ENCODE data around the gene SEC62. TPM values are rescaled to one million over a fixed set of nuclear protein-coding genes. Genes with fewer than 3 reads are reported as not detected.

Gene SEC62
- polyA plus RNA-seq, 1 donor from 2014 or later = 41.9 TPM

- H3F3A ChIP-seq (ENCODE audit: insufficient read depth, low read length, poor library complexity, severe bottlenecking) = no peaks in the 10 kb centered on the region
- H4K20me1 ChIP-seq (ENCODE audit: insufficient read depth) = no peaks in the 10 kb centered on the region
- H3K9me3 ChIP-seq (ENCODE audit: low read length) = no peaks in the 10 kb centered on the region
- H3K79me2 ChIP-seq (replicated peaks; ENCODE audit: insufficient read depth, low read length) = no peaks in the 10 kb centered on the region
- H3K4me3 ChIP-seq (ENCODE audit: low read length) = no peak overlapping the region
- TF ChIP-seq MXI1 (conservative IDR thresholded peaks at IDR 0.05; ENCODE audit: poor library complexity, severe bottlenecking) = no peak
- no peaks in the 10 kb centered on the region for H3K27me3 ChIP-seq (ENCODE audit: insufficient read depth, low read depth, low read length)
- H3K4me2 ChIP-seq (ENCODE audit: low read length) = no peak overlapping the region
- H3K27ac ChIP-seq (ENCODE audit: low read length) = peak overlapping the region; percentile 9
- H3K9ac ChIP-seq (ENCODE audit: low read length) = no peak overlapping the region
- H2AFZ ChIP-seq (ENCODE audit: low read depth, low read length) = no peak overlapping the region
- no peaks in the 10 kb centered on the region for H3K9me2 ChIP-seq (ENCODE audit: insufficient read depth, low read length)
- peaks cover 7% of the 10 kb centered on the region for H3K36me3 ChIP-seq (ENCODE audit: insufficient read depth, low read length)
Measured at GRCh38 chr3:170000051-170000450, 33.4 kb downstream of the SEC62 start.

GRCh38 chr3:170002231-170002630, 35.6 kb downstream of the SEC62 start:
- Histone ChIP-seq H3K4me3 (ENCODE audit: low read length) (no peak overlapping the region), H3F3A (ENCODE audit: insufficient read depth, low read length, poor library complexity, severe bottlenecking) (no peaks in the 10 kb centered on the region), H3K79me2 (replicated peaks; ENCODE audit: insufficient read depth, low read length) (no peaks in the 10 kb centered on the region), H3K9ac (ENCODE audit: low read length) (no peak overlapping the region), H3K36me3 (ENCODE audit: insufficient read depth, low read length) (no peaks in the 10 kb centered on the region), H4K20me1 (ENCODE audit: insufficient read depth) (no peaks in the 10 kb centered on the region), H3K27ac (ENCODE audit: low read length) (no peak overlapping the region), H3K9me3 (ENCODE audit: low read length) (no peaks in the 10 kb centered on the region), H3K27me3 (ENCODE audit: insufficient read depth, low read depth, low read length) (no peaks in the 10 kb centered on the region), H2AFZ (ENCODE audit: low read depth, low read length) (no peak overlapping the region), H3K4me2 (ENCODE audit: low read length) (no peak overlapping the region), H3K9me2 (ENCODE audit: insufficient read depth, low read length) (no peaks in the 10 kb centered on the region)
- TF ChIP-seq SMC3 (conservative IDR thresholded peaks at IDR 0.05; ENCODE audit: poor library complexity) = no peak
- TF ChIP-seq TAF1 (IDR thresholded peaks at IDR 0.05; ENCODE audit: low read depth) = no peak
- TF ChIP-seq POLR2AphosphoS5 (IDR thresholded peaks at IDR 0.05) = no peak
- no peak for TF ChIP-seq EZH2 (IDR thresholded peaks at IDR 0.05; ENCODE audit: borderline replicate concordance, insufficient read depth, low read length, poor library complexity, severe bottlenecking)
- no peak for TF ChIP-seq MXI1 (conservative IDR thresholded peaks at IDR 0.05; ENCODE audit: poor library complexity, severe bottlenecking)
- TF ChIP-seq EP300 (conservative IDR thresholded peaks at IDR 0.05; ENCODE audit: poor library complexity, severe bottlenecking) = no peak
- TF ChIP-seq CTCF (IDR thresholded peaks at IDR 0.05; ENCODE audit: poor library complexity, severe bottlenecking) = no peak
- no peak for TF ChIP-seq RAD21 (conservative IDR thresholded peaks at IDR 0.05)
- TF ChIP-seq REST (IDR thresholded peaks at IDR 0.05; ENCODE audit: borderline replicate concordance) = no peak

GRCh38 chr3:170002879-170003278, 36.3 kb downstream of the SEC62 start:
- H3K79me2 ChIP-seq (replicated peaks; ENCODE audit: insufficient read depth, low read length) = no peaks in the 10 kb centered on the region
- no peak overlapping the region for H3K4me2 ChIP-seq (ENCODE audit: low read length)
- no peaks in the 10 kb centered on the region for H3F3A ChIP-seq (ENCODE audit: insufficient read depth, low read length, poor library complexity, severe bottlenecking)
- no peaks in the 10 kb centered on the region for H3K9me2 ChIP-seq (ENCODE audit: insufficient read depth, low read length)
- H4K20me1 ChIP-seq (ENCODE audit: insufficient read depth) = no peaks in the 10 kb centered on the region
- H3K27me3 ChIP-seq (ENCODE audit: insufficient read depth, low read depth, low read length) = no peaks in the 10 kb centered on the region
- H3K36me3 ChIP-seq (ENCODE audit: insufficient read depth, low read length) = no peaks in the 10 kb centered on the region
- no peak overlapping the region for H2AFZ ChIP-seq (ENCODE audit: low read depth, low read length)
- no peaks in the 10 kb centered on the region for H3K9me3 ChIP-seq (ENCODE audit: low read length)
- no peak overlapping the region for H3K27ac ChIP-seq (ENCODE audit: low read length)
- no peak overlapping the region for H3K9ac ChIP-seq (ENCODE audit: low read length)
- TF ChIP-seq POLR2AphosphoS5 (IDR thresholded peaks at IDR 0.05) (no peak), REST (IDR thresholded peaks at IDR 0.05; ENCODE audit: borderline replicate concordance) (no peak), EP300 (conservative IDR thresholded peaks at IDR 0.05; ENCODE audit: poor library complexity, severe bottlenecking) (no peak), MXI1 (conservative IDR thresholded peaks at IDR 0.05; ENCODE audit: poor library complexity, severe bottlenecking) (no peak), EZH2 (IDR thresholded peaks at IDR 0.05; ENCODE audit: borderline replicate concordance, insufficient read depth, low read length, poor library complexity, severe bottlenecking) (no peak), SMC3 (conservative IDR thresholded peaks at IDR 0.05; ENCODE audit: poor library complexity) (no peak)
- no peak overlapping the region for H3K4me3 ChIP-seq (ENCODE audit: low read length)

Data from neural cell (in vitro differentiated cells).